Peyer's patch (tissue), 4 donors: ENCODE results near the gene DNER. TPM values are rescaled to one million over a fixed set of nuclear protein-coding genes. Genes with fewer than 3 reads are reported as not detected.

Experiments used
- DNase-seq, 3 donors: peaks; one replicate each; pipeline ENCODE4 v3.0.0-alpha.2; 2017 to 2019
- H3K27ac ChIP-seq, 4 donors: fragments of 200-600 bp; sonication (generic); one replicate each; pipeline ENCODE4 v1.5.1; 2016 to 2019
- H3K27me3 ChIP-seq, 2 donors: fragments of 200-600 bp; sonication (generic); one replicate each; pipeline ENCODE4 v1.5.1; 2019
- H3K36me3 ChIP-seq, 3 donors: fragments of 200-600 bp; sonication (generic); one replicate each; pipeline ENCODE4 v1.5.1; 2016 to 2019
- H3K4me1 ChIP-seq, 4 donors: fragments of 200-600 bp; sonication (generic); one replicate each; pipeline ENCODE4 v1.5.1; 2016 to 2019
- H3K4me3 ChIP-seq, 4 donors: fragments of 200-600 bp; sonication (generic); 1 replicate in 3 of 4; 2 replicates in 1 of 4; pipeline ENCODE4 v1.5.1; 2016 to 2019; ENCODE audit warnings: mild to moderate bottlenecking in 1 of 4
- H3K9me3 ChIP-seq, 4 donors: fragments of 200-600 bp; sonication (generic); one replicate each; pipeline ENCODE4 v1.5.1; 2016 to 2019; ENCODE audit warnings: mild to moderate bottlenecking in 1 of 4
- POLR2A ChIP-seq, 2 donors: fragments of 450-650 bp; IDR thresholded peaks; one replicate each; pipeline ENCODE4 v1.5.1; 2017; ENCODE audit warnings: antibody characterized with exemption in 2 of 2, mild to moderate bottlenecking in 2 of 2, moderate library complexity in 2 of 2
- total RNA-seq, 4 donors: library from RNA; depleted of rRNA; stranded (reverse); fragments of >200 nt; gene quantifications; one replicate each; pipeline ENCODE4 v1.1.0, GENCODE V29; 2016
- TF ChIP-seq, protein P1 (sequence below), 6 experiments: fragments of 450-650 bp in 4 of 6; fragments of 200-600 bp in 2 of 6; sonication (generic) in 1 of 6; IDR thresholded peaks; one replicate each; pipeline ENCODE4 v1.5.1; 2017 to 2019; ENCODE audit warnings: antibody characterized with exemption in 6 of 6, mild to moderate bottlenecking in 3 of 6, moderate library complexity in 1 of 6

The DNER gene
- total RNA-seq, 4 donors from 2014 or later: 0.35 to 2.5 (median 1.3) TPM; not detected in 1

DNA sequence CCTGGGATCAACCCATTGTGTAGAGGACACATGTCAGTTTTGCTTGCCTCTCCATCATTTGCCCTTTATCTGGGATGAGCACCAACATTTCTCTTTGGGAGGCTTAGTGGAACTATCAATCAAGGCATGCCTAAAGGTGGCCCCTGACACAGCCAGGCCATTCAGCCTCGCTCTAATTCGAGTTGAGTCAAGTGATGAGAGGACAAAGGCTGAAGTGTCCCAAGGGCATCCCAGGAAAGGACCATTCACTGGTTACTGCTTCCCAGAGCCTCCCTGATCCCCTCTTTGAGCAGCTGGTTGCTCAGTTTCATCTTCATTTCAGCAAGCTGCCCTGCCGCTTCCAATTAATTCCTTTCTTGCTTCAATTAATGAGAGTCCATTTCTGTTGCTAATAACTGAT, 63.5 kb downstream of the DNER start:
- Histone ChIP-seq H3K36me3 (no peaks in the 10 kb centered on the region), H3K4me3 (no peak overlapping the region), H3K4me1 (no peaks in the 10 kb centered on the region), H3K9me3 (no peaks in the 10 kb centered on the region), H3K27me3 (no peaks in the 10 kb centered on the region), H3K27ac (no peak overlapping the region)
- TF ChIP-seq POLR2A (IDR thresholded peaks at IDR 0.05): no peak
- TF ChIP-seq, protein P1, sequence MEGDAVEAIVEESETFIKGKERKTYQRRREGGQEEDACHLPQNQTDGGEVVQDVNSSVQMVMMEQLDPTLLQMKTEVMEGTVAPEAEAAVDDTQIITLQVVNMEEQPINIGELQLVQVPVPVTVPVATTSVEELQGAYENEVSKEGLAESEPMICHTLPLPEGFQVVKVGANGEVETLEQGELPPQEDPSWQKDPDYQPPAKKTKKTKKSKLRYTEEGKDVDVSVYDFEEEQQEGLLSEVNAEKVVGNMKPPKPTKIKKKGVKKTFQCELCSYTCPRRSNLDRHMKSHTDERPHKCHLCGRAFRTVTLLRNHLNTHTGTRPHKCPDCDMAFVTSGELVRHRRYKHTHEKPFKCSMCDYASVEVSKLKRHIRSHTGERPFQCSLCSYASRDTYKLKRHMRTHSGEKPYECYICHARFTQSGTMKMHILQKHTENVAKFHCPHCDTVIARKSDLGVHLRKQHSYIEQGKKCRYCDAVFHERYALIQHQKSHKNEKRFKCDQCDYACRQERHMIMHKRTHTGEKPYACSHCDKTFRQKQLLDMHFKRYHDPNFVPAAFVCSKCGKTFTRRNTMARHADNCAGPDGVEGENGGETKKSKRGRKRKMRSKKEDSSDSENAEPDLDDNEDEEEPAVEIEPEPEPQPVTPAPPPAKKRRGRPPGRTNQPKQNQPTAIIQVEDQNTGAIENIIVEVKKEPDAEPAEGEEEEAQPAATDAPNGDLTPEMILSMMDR (IDR thresholded peaks at IDR 0.05): no peak
- no peak for DNase-seq

DNA sequence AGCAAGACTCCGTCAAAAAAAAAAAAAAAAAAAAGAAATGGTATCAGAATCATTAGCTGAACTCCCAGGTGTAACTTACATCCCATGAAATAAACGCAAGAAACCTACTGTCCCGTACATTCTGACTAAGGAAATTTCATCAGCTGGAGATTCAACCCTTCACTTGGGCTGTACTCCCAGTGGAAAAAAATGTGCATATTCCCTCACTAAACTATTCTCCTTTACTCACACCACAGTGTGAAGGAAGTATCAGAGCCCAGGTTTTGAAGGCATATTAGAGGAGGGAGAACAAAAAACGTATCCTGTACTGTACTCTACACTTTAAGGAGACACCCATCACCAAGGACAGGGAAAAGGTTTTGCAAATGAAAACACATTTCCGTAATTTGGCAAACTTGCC, 64.3 kb downstream of the DNER start:
- Histone ChIP-seq H3K27me3 (no peaks in the 10 kb centered on the region), H3K27ac (no peak overlapping the region), H3K9me3 (no peaks in the 10 kb centered on the region), H3K4me3 (no peak overlapping the region), H3K36me3 (no peaks in the 10 kb centered on the region), H3K4me1 (no peaks in the 10 kb centered on the region)
- no peak for TF ChIP-seq POLR2A (IDR thresholded peaks at IDR 0.05)
- TF ChIP-seq, protein P1 (IDR thresholded peaks at IDR 0.05): no peak
- DNase-seq: no peak

DNA sequence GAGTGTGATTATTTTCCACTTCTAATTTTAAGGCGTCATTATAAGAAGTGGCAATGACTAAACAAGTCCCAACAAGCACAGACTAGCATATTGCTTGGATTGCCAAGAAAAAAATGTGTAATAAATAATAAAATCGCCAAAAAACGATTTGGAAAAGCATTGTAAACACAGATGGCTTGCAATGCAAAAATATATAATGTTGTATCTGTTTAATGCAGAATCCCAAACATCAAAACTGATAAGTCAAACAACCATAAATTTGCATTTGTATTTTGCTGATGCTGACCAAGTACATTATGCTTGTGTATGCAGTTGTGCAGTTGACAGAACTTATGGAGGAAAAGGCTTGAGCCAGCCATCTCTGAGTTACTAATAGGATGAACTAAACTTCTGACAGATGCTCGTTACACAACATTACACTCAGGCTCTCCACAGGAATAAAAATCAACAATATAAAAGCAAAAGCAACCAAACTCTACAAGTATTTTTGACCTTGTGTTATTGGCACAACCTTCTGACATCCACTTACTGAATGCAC, 68.1 kb downstream of the DNER start:
- no peaks in the 10 kb centered on the region for H3K4me1 ChIP-seq
- DNase-seq: no peak
- no peaks in the 10 kb centered on the region for H3K36me3 ChIP-seq
- H3K9me3 ChIP-seq: no peaks in the 10 kb centered on the region
- no peak overlapping the region for H3K27ac ChIP-seq
- no peak for TF ChIP-seq POLR2A (IDR thresholded peaks at IDR 0.05)
- no peak overlapping the region for H3K4me3 ChIP-seq
- no peaks in the 10 kb centered on the region for H3K27me3 ChIP-seq

DNA sequence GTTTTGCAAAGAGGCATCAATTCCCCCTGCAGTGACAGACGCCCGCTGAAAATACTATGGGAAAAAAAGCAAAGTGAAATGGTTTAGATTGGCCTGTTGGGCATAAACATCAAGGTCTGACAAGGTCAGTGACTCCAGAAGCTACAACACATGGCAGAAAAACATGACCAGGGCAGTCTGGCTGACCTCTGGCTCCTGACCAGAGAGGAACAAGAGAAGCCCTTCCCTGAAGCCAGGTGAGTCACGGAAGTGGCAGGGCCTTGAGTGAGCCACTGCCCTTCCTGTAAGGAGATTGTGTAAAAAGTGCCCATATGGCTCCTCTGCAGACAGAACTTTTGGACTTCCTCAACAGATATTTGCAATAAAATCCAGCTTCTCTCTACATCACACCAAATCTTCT, 72.0 kb downstream of the DNER start:
- H3K9me3 ChIP-seq: no peaks in the 10 kb centered on the region
- DNase-seq: no peak
- TF ChIP-seq, protein P1 (IDR thresholded peaks at IDR 0.05): no peak
- TF ChIP-seq POLR2A (IDR thresholded peaks at IDR 0.05): no peak
- H3K27me3 ChIP-seq: no peaks in the 10 kb centered on the region
- no peak overlapping the region for H3K27ac ChIP-seq
- no peaks in the 10 kb centered on the region for H3K4me1 ChIP-seq
- H3K36me3 ChIP-seq: no peaks in the 10 kb centered on the region
- no peak overlapping the region for H3K4me3 ChIP-seq

DNA sequence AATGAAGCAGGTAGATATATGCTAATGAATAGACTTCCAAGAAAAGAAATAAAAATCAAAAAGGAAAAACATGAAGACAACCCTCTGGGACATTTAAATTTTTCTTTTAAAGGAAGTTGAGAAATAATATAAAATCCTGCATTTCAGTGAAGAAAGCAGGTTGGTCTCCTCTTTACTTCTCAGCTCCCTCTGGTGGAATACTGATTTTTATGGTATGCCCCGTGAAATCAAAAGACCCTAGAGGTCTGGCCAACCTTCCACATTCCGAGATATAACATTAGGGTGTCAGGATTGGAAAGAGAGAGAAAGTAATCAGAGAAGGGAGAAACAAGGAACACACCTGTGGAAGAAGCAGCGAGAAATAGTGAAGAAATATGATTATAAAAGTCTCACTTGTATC, 72.7 kb downstream of the DNER start:
- H3K9me3 ChIP-seq: no peaks in the 10 kb centered on the region
- TF ChIP-seq, protein P1 (IDR thresholded peaks at IDR 0.05): no peak
- DNase-seq: no peak

DNA sequence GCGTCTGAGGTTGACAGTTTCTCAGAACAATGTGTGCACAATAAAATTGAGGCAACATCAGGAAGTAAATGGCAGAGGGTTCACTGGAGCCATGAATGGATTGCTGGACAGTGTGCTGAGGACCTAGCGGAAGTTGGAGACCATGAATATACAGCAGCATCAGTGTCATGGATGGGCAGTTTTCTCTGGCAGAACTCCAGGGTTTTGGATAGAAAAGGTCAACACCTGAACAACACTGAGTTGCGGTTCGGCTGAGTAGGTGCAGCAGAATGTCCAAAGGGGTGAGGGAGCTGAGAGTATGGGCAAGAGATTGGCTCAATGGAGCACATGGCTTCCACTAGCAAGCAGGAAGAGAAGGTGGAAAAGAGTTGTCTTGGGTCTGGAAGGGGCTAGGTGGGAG, 73.7 kb downstream of the DNER start:
- no peak for TF ChIP-seq POLR2A (IDR thresholded peaks at IDR 0.05)
- TF ChIP-seq, protein P1 (IDR thresholded peaks at IDR 0.05): no peak
- DNase-seq: no peak
- Histone ChIP-seq H3K27ac (no peak overlapping the region), H3K36me3 (no peaks in the 10 kb centered on the region), H3K4me3 (no peak overlapping the region), H3K9me3 (no peaks in the 10 kb centered on the region), H3K4me1 (no peaks in the 10 kb centered on the region), H3K27me3 (no peaks in the 10 kb centered on the region)

More for the DNA sequence above, 72.7 kb downstream of the DNER start:
- H3K4me1 ChIP-seq: no peaks in the 10 kb centered on the region
- H3K36me3 ChIP-seq: no peaks in the 10 kb centered on the region
- no peak overlapping the region for H3K4me3 ChIP-seq
- no peaks in the 10 kb centered on the region for H3K27me3 ChIP-seq
- no peak overlapping the region for H3K27ac ChIP-seq
